Peyer's patch (tissue), 4 donors: ENCODE measurements around the gene ANGPTL2. TPM values are rescaled to one million over a fixed set of nuclear protein-coding genes. Genes with fewer than 3 reads are reported as not detected.

Source experiments
- DNase-seq, 3 donors: peaks; one replicate each; pipeline ENCODE4 v3.0.0-alpha.2; 2017 to 2019
- H3K27ac ChIP-seq, 4 donors: fragments of 200-600 bp; sonication (generic); one replicate each; pipeline ENCODE4 v1.5.1; 2016 to 2019
- H3K27me3 ChIP-seq, 2 donors: fragments of 200-600 bp; sonication (generic); one replicate each; pipeline ENCODE4 v1.5.1; 2019
- H3K36me3 ChIP-seq, 3 donors: fragments of 200-600 bp; sonication (generic); one replicate each; pipeline ENCODE4 v1.5.1; 2016 to 2019
- H3K4me1 ChIP-seq, 4 donors: fragments of 200-600 bp; sonication (generic); one replicate each; pipeline ENCODE4 v1.5.1; 2016 to 2019
- H3K4me3 ChIP-seq, 4 donors: fragments of 200-600 bp; sonication (generic); 1 replicate in 3 of 4; 2 replicates in 1 of 4; pipeline ENCODE4 v1.5.1; 2016 to 2019; ENCODE audit warnings: mild to moderate bottlenecking in 1 of 4
- H3K9me3 ChIP-seq, 4 donors: fragments of 200-600 bp; sonication (generic); one replicate each; pipeline ENCODE4 v1.5.1; 2016 to 2019; ENCODE audit warnings: mild to moderate bottlenecking in 1 of 4
- CTCF ChIP-seq, 6 experiments: fragments of 450-650 bp in 4 of 6; fragments of 200-600 bp in 2 of 6; sonication (generic) in 1 of 6; IDR thresholded peaks; one replicate each; pipeline ENCODE4 v1.5.1; 2017 to 2019; ENCODE audit warnings: antibody characterized with exemption in 6 of 6, mild to moderate bottlenecking in 3 of 6, moderate library complexity in 1 of 6
- POLR2A ChIP-seq, 2 donors: fragments of 450-650 bp; IDR thresholded peaks; one replicate each; pipeline ENCODE4 v1.5.1; 2017; ENCODE audit warnings: antibody characterized with exemption in 2 of 2, mild to moderate bottlenecking in 2 of 2, moderate library complexity in 2 of 2
- total RNA-seq, 4 donors: library from RNA; depleted of rRNA; stranded (reverse); fragments of >200 nt; gene quantifications; one replicate each; pipeline ENCODE4 v1.1.0, GENCODE V29; 2016

ANGPTL2 gene
- total RNA-seq, 4 donors from 2014 or later = 2.8 to 14.0 (median 11.3) TPM

GRCh38 chr9:127129718-127130085 is 7.3 kb upstream of the ANGPTL2 start:
- TF ChIP-seq POLR2A (IDR thresholded peaks at IDR 0.05) (no peak), CTCF (IDR thresholded peaks at IDR 0.05) (no peak)
- Histone ChIP-seq H3K27me3 (no peaks in the 10 kb centered on the region), H3K27ac (peak overlapping the region in 2 of 4 donors; percentile 21 to 28), H3K4me1 (peaks cover 0 to 3% (median 0%) of the 10 kb centered on the region in 4 donors), H3K4me3 (no peak overlapping the region), H3K9me3 (no peaks in the 10 kb centered on the region), H3K36me3 (no peaks in the 10 kb centered on the region)
- DNase-seq = no peak

GRCh38 chr9:127129073-127129717 is 6.8 kb upstream of the ANGPTL2 start:
- Histone ChIP-seq H3K27ac (peak overlapping the region; percentile 27 to 28 (median 28)), H3K4me3 (no peak overlapping the region), H3K4me1 (peaks cover 0 to 3% (median 0%) of the 10 kb centered on the region in 4 donors), H3K36me3 (no peaks in the 10 kb centered on the region), H3K9me3 (no peaks in the 10 kb centered on the region), H3K27me3 (no peaks in the 10 kb centered on the region)
- no peak for TF ChIP-seq POLR2A (IDR thresholded peaks at IDR 0.05)
- no peak for TF ChIP-seq CTCF (IDR thresholded peaks at IDR 0.05)
- DNase-seq = no peak

GRCh38 chr9:127128341-127129072 is 6.1 kb upstream of the ANGPTL2 start:
- H3K4me1 ChIP-seq = peaks cover 0 to 5% (median 0%) of the 10 kb centered on the region in 4 donors
- DNase-seq = peak in 1 of 3 donors; percentile 55
- H3K27me3 ChIP-seq = no peaks in the 10 kb centered on the region
- H3K27ac ChIP-seq = peak overlapping the region; percentile 11 to 28 (median 28)
- H3K36me3 ChIP-seq = no peaks in the 10 kb centered on the region
- H3K9me3 ChIP-seq = no peaks in the 10 kb centered on the region
- TF ChIP-seq CTCF (IDR thresholded peaks at IDR 0.05) (no peak), POLR2A (IDR thresholded peaks at IDR 0.05) (no peak)
- no peak overlapping the region for H3K4me3 ChIP-seq

- H3K27ac ChIP-seq = peak overlapping the region in 1 of 4 donors; percentile 39
- no peaks in the 10 kb centered on the region for H3K27me3 ChIP-seq
- H3K9me3 ChIP-seq = no peaks in the 10 kb centered on the region
- no peak overlapping the region for H3K4me3 ChIP-seq
- no peak for DNase-seq
- peaks cover 0 to 17% (median 0%) of the 10 kb centered on the region in 4 donors for H3K4me1 ChIP-seq
- TF ChIP-seq POLR2A (IDR thresholded peaks at IDR 0.05) (no peak), CTCF (IDR thresholded peaks at IDR 0.05) (no peak)
- no peaks in the 10 kb centered on the region for H3K36me3 ChIP-seq
These were observed 4.5 kb upstream of the ANGPTL2 start for GRCh38 chr9:127126971-127127370.

GRCh38 chr9:127124792-127125191 is 2.4 kb upstream of the ANGPTL2 start:
- Histone ChIP-seq H3K27me3 (no peaks in the 10 kb centered on the region), H3K36me3 (no peaks in the 10 kb centered on the region), H3K27ac (no peak overlapping the region), H3K9me3 (no peaks in the 10 kb centered on the region), H3K4me3 (no peak overlapping the region), H3K4me1 (peaks cover 0 to 14% (median 0%) of the 10 kb centered on the region in 4 donors)
- no peak for DNase-seq
- TF ChIP-seq POLR2A (IDR thresholded peaks at IDR 0.05) (no peak), CTCF (IDR thresholded peaks at IDR 0.05) (no peak)
